ENCODE results near the gene TLE1. TPM values are rescaled to one million over a fixed set of nuclear protein-coding genes. Genes with fewer than 3 reads are reported as not detected.

TLE1 gene
- total RNA-seq, 1 experiment from 2014 or later, result 46.2 TPM

DNA sequence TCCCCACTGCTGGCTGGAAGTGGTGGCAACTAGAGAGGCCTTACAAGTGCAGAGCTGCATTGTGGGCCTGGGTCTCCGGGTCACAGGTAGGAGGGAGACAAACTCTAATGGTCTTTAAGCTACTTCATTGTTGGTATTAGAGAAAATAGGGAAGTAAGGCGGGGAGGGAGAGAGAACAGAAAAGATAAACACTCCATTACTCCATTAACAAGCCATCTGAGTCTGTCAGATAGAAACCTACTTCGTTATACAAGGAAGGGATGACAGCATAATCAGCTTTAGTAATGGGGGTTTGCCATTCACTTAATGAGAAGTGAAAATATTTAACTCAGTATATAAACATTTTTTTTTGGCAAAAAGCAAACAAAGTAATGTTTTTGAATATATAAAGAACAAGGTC, 107.4 kb downstream of the TLE1 start:
- CTCF ChIA-PET, result no interaction called here
- Mint-ChIP-seq H3K27ac (ENCODE audit: unreplicated experiment) (no peak overlapping the region), H3K9me3 (ENCODE audit: low read depth, unreplicated experiment) (no peaks in the 10 kb centered on the region), H3K4me1 (ENCODE audit: low read depth, unreplicated experiment) (peaks cover 2% of the 10 kb centered on the region), H3K36me3 (ENCODE audit: insufficient read depth, unreplicated experiment) (peaks cover 18% of the 10 kb centered on the region), H3K27me3 (ENCODE audit: unreplicated experiment) (no peaks in the 10 kb centered on the region), H3K4me3 (ENCODE audit: low read depth, unreplicated experiment) (no peak overlapping the region)
- DNase-seq, result no peak
- TF ChIP-seq CTCF (IDR thresholded peaks at IDR 0.05; ENCODE audit: unreplicated experiment), result no peak
- intact Hi-C loops (cut with micrococcal nuclease; ENCODE audit: unreplicated experiment), result loop anchor here (10.0 kb wide), 1 partner anchor 187 kb away; no protein-coding TSS in a partner anchor
- no TSS peak for BruUV-seq (replicated peaks)

GRCh38 chr9:81579381-81579780, 110.0 kb downstream of the TLE1 start:
- H3K4me1 Mint-ChIP-seq (ENCODE audit: low read depth, unreplicated experiment), result no peaks in the 10 kb centered on the region
- peaks cover 9% of the 10 kb centered on the region for H3K36me3 Mint-ChIP-seq (ENCODE audit: insufficient read depth, unreplicated experiment)
- H3K27ac Mint-ChIP-seq (ENCODE audit: unreplicated experiment), result no peak overlapping the region
- no peaks in the 10 kb centered on the region for H3K9me3 Mint-ChIP-seq (ENCODE audit: low read depth, unreplicated experiment)
- no TSS peak for BruUV-seq (replicated peaks)
- DNase-seq, result no peak
- intact Hi-C loops (cut with micrococcal nuclease; ENCODE audit: unreplicated experiment), result no loop called here
- no peak overlapping the region for H3K4me3 Mint-ChIP-seq (ENCODE audit: low read depth, unreplicated experiment)
- CTCF ChIA-PET, result no interaction called here
- no peaks in the 10 kb centered on the region for H3K27me3 Mint-ChIP-seq (ENCODE audit: unreplicated experiment)
- no peak for TF ChIP-seq CTCF (IDR thresholded peaks at IDR 0.05; ENCODE audit: unreplicated experiment)

- no peak overlapping the region for H3K27ac Mint-ChIP-seq (ENCODE audit: unreplicated experiment)
Measured at GRCh38 chr9:81578606-81579005, 110.7 kb downstream of the TLE1 start.

DNA sequence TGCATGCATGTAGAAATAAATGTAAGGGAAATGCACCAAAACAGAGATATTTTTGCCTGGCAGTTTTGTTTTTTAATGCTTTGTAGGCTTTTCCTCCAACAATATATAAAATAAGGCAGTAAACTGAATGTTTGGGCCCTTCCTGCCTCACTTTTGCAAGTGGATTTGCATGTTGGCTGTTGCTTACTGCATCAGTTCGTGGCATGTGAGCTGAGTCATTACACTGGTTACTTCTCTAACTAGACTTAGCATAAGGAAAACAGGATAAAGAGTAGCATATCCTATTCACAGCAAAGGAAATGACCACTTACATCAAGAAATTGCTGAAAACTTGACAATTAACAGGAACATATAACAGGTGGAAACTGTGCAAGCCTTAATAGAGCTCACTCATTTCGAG, 113.4 kb downstream of the TLE1 start:
- Mint-ChIP-seq H3K9me3 (ENCODE audit: low read depth, unreplicated experiment) (no peaks in the 10 kb centered on the region), H3K4me1 (ENCODE audit: low read depth, unreplicated experiment) (no peaks in the 10 kb centered on the region), H3K27ac (ENCODE audit: unreplicated experiment) (no peak overlapping the region), H3K4me3 (ENCODE audit: low read depth, unreplicated experiment) (no peak overlapping the region), H3K27me3 (ENCODE audit: unreplicated experiment) (no peaks in the 10 kb centered on the region), H3K36me3 (ENCODE audit: insufficient read depth, unreplicated experiment) (peaks cover 9% of the 10 kb centered on the region)
- no peak for DNase-seq
- BruUV-seq (replicated peaks), result no TSS peak
- no peak for TF ChIP-seq CTCF (IDR thresholded peaks at IDR 0.05; ENCODE audit: unreplicated experiment)
- intact Hi-C loops (cut with micrococcal nuclease; ENCODE audit: unreplicated experiment), result no loop called here
- CTCF ChIA-PET, result no interaction called here

More at GRCh38 chr9:81578606-81579005, 110.7 kb downstream of the TLE1 start:
- H3K4me1 Mint-ChIP-seq (ENCODE audit: low read depth, unreplicated experiment), result no peaks in the 10 kb centered on the region
- peaks cover 9% of the 10 kb centered on the region for H3K36me3 Mint-ChIP-seq (ENCODE audit: insufficient read depth, unreplicated experiment)
- no peak for DNase-seq
- BruUV-seq (replicated peaks), result no TSS peak
- CTCF ChIA-PET, result no interaction called here
- intact Hi-C loops (cut with micrococcal nuclease; ENCODE audit: unreplicated experiment), result no loop called here
- no peak for TF ChIP-seq CTCF (IDR thresholded peaks at IDR 0.05; ENCODE audit: unreplicated experiment)
- H3K4me3 Mint-ChIP-seq (ENCODE audit: low read depth, unreplicated experiment), result no peak overlapping the region
- H3K27me3 Mint-ChIP-seq (ENCODE audit: unreplicated experiment), result no peaks in the 10 kb centered on the region
- no peaks in the 10 kb centered on the region for H3K9me3 Mint-ChIP-seq (ENCODE audit: low read depth, unreplicated experiment)

All from Calu3 (cell line).